SH-SY5Y (cell line): ENCODE results near the gene TLE3.

Source experiments
- GATA2 ChIP-seq: IDR thresholded peaks from 2 replicates; pipeline ENCODE4 v1.6.1; 2011; ENCODE audit warnings: mild to moderate bottlenecking, low read depth, low read length
- GATA3 ChIP-seq: IDR thresholded peaks from 2 replicates; pipeline ENCODE4 v1.6.1; 2011; ENCODE audit warnings: low read depth, mild to moderate bottlenecking, low read length, moderate library complexity

GRCh38 chr15:70067011-70067410 lies 30.7 kb downstream of the TLE3 start:
- no peak for TF ChIP-seq GATA3
- no peak for TF ChIP-seq GATA2
